Measurements from ENCODE around the gene ENTPD2. TPM values are rescaled to one million over a fixed set of nuclear protein-coding genes. Genes with fewer than 3 reads are reported as not detected.

The ENTPD2 gene
- total RNA-seq, 2 donors from 2014 or later: 9.8 to 10.9 TPM

GRCh38 chr9:137052998-137053943 lies 590 bp downstream of the ENTPD2 start:
- no peak for TF ChIP-seq CTCF (IDR thresholded peaks at IDR 0.05)
- TF ChIP-seq POLR2AphosphoS5 (IDR thresholded peaks at IDR 0.05): no peak
- no peak for TF ChIP-seq POLR2A (IDR thresholded peaks at IDR 0.05)
- no peaks in the 10 kb centered on the region for H3K36me3 ChIP-seq
- no peaks in the 10 kb centered on the region for H3K27me3 ChIP-seq (replicated peaks; ENCODE audit: insufficient read depth)
- H3K4me1 ChIP-seq (replicated peaks): peaks cover 43% of the 10 kb centered on the region
- peak overlapping the region; percentile 31 to 76 for H3K27ac ChIP-seq
- peak overlapping the region; percentile 43 to 58 for H3K4me3 ChIP-seq
- intact Hi-C loops (cut with DNase I): no loop called here
- H3K9me3 ChIP-seq: no peaks in the 10 kb centered on the region
- no peak for DNase-seq (ENCODE audit: low spot score)
- WGBS: 30% methylated on average over 35 of the region's 71 CpGs

- 83% methylated on average over 8 of the region's 8 CpGs for WGBS
- intact Hi-C loops (cut with DNase I): no loop called here
- H3K4me1 ChIP-seq (replicated peaks): peaks cover 46% of the 10 kb centered on the region
- no peak overlapping the region for H3K4me3 ChIP-seq
- TF ChIP-seq POLR2AphosphoS5 (IDR thresholded peaks at IDR 0.05): no peak
- no peak for TF ChIP-seq POLR2A (IDR thresholded peaks at IDR 0.05)
- no peak for TF ChIP-seq CTCF (IDR thresholded peaks at IDR 0.05)
- H3K27me3 ChIP-seq (replicated peaks; ENCODE audit: insufficient read depth): no peaks in the 10 kb centered on the region
- no peak overlapping the region for H3K27ac ChIP-seq
- H3K9me3 ChIP-seq: no peaks in the 10 kb centered on the region
- no peaks in the 10 kb centered on the region for H3K36me3 ChIP-seq
- DNase-seq (ENCODE audit: low spot score): no peak
Measured at GRCh38 chr9:137052293-137052692, 1.6 kb downstream of the ENTPD2 start.

GRCh38 chr9:137051145-137051724 lies 2.6 kb downstream of the ENTPD2 start:
- Histone ChIP-seq H3K27ac (no peak overlapping the region), H3K36me3 (no peaks in the 10 kb centered on the region), H3K27me3 (replicated peaks; ENCODE audit: insufficient read depth) (no peaks in the 10 kb centered on the region), H3K9me3 (no peaks in the 10 kb centered on the region), H3K4me1 (replicated peaks) (peaks cover 49% of the 10 kb centered on the region), H3K4me3 (no peak overlapping the region)
- intact Hi-C loops (cut with DNase I): no loop called here
- 84% methylated on average over 15 of the region's 17 CpGs for WGBS
- TF ChIP-seq CTCF (IDR thresholded peaks at IDR 0.05) (no peak), POLR2A (IDR thresholded peaks at IDR 0.05) (no peak)
- no peak for DNase-seq (ENCODE audit: low spot score)

GRCh38 chr9:137050570-137050969 lies 3.3 kb downstream of the ENTPD2 start:
- no peak overlapping the region for H3K27ac ChIP-seq
- no peaks in the 10 kb centered on the region for H3K36me3 ChIP-seq
- no peak for DNase-seq (ENCODE audit: low spot score)
- no peak for TF ChIP-seq CTCF (IDR thresholded peaks at IDR 0.05)
- TF ChIP-seq POLR2A (IDR thresholded peaks at IDR 0.05): no peak
- no peak for TF ChIP-seq POLR2AphosphoS5 (IDR thresholded peaks at IDR 0.05)
- WGBS: 90% methylated on average over 5 of the region's 5 CpGs
- intact Hi-C loops (cut with DNase I): no loop called here
- H3K4me3 ChIP-seq: no peak overlapping the region
- H3K9me3 ChIP-seq: no peaks in the 10 kb centered on the region
- no peaks in the 10 kb centered on the region for H3K27me3 ChIP-seq (replicated peaks; ENCODE audit: insufficient read depth)
- peaks cover 42% of the 10 kb centered on the region for H3K4me1 ChIP-seq (replicated peaks)
